T1000 (cell line): Measurements from ENCODE around the gene MSN.
A peak's percentile ranks its signal among the peaks of the same experiment; 100 is the strongest.

ENCODE experiments used
- DNase-seq: peaks from one replicate; lab custom pipeline; 2025; ENCODE audit warnings: mixed read lengths; lab: John Stamatoyannopoulos, UW

The MSN gene

GRCh38 chrX:65673857-65674203 lies 6.4 kb downstream of the MSN start:
- no peak for DNase-seq

GRCh38 chrX:65674204-65674893 lies 6.9 kb downstream of the MSN start:
- DNase-seq, result no peak

- peak; percentile 34 for DNase-seq
These were observed 10.6 kb downstream of the MSN start for GRCh38 chrX:65677954-65678469.

GRCh38 chrX:65679071-65679540 lies 11.7 kb downstream of the MSN start:
- no peak for DNase-seq

GRCh38 chrX:65681810-65682209 lies 14.4 kb downstream of the MSN start:
- DNase-seq, result no peak

- DNase-seq, result no peak
These were observed 17.7 kb downstream of the MSN start for GRCh38 chrX:65685112-65685511.

- no peak for DNase-seq
These were observed 18.8 kb downstream of the MSN start for GRCh38 chrX:65686236-65686635.

GRCh38 chrX:65687367-65687766 lies 19.9 kb downstream of the MSN start:
- DNase-seq, result no peak

- DNase-seq, result no peak
These were observed 21.0 kb downstream of the MSN start for GRCh38 chrX:65688403-65688871.

- no peak for DNase-seq
These were observed 21.9 kb downstream of the MSN start for GRCh38 chrX:65689377-65689776.

GRCh38 chrX:65690057-65690855 lies 22.8 kb downstream of the MSN start:
- peak; percentile 9 for DNase-seq

GRCh38 chrX:65695849-65696449 lies 28.5 kb downstream of the MSN start:
- no peak for DNase-seq

GRCh38 chrX:65696613-65697012 lies 29.2 kb downstream of the MSN start:
- no peak for DNase-seq

GRCh38 chrX:65697211-65697641 lies 29.8 kb downstream of the MSN start:
- DNase-seq, result no peak

GRCh38 chrX:65697915-65698796 lies 30.7 kb downstream of the MSN start:
- DNase-seq, result no peak

- DNase-seq, result no peak
These were observed 35.5 kb downstream of the MSN start for GRCh38 chrX:65702956-65703355.

- no peak for DNase-seq
These were observed 38.0 kb downstream of the MSN start for GRCh38 chrX:65705439-65705838.

GRCh38 chrX:65706041-65706828 lies 38.8 kb downstream of the MSN start:
- peak; percentile 59 for DNase-seq

- no peak for DNase-seq
These were observed 39.7 kb downstream of the MSN start for GRCh38 chrX:65707151-65707550.

- no peak for DNase-seq
These were observed 44.8 kb downstream of the MSN start for GRCh38 chrX:65712005-65712806.
